ENCODE measurements around the gene CARS1. TPM values are rescaled to one million over a fixed set of nuclear protein-coding genes. Genes with fewer than 3 reads are reported as not detected.

Gene CARS1
- total and polyA plus RNA-seq, 10 of the 15 experiments (the other 5 are each of a cell fraction or from before 2014, with no cell fraction given): 7.8 to 60.6 (median 45.7) TPM

DNA sequence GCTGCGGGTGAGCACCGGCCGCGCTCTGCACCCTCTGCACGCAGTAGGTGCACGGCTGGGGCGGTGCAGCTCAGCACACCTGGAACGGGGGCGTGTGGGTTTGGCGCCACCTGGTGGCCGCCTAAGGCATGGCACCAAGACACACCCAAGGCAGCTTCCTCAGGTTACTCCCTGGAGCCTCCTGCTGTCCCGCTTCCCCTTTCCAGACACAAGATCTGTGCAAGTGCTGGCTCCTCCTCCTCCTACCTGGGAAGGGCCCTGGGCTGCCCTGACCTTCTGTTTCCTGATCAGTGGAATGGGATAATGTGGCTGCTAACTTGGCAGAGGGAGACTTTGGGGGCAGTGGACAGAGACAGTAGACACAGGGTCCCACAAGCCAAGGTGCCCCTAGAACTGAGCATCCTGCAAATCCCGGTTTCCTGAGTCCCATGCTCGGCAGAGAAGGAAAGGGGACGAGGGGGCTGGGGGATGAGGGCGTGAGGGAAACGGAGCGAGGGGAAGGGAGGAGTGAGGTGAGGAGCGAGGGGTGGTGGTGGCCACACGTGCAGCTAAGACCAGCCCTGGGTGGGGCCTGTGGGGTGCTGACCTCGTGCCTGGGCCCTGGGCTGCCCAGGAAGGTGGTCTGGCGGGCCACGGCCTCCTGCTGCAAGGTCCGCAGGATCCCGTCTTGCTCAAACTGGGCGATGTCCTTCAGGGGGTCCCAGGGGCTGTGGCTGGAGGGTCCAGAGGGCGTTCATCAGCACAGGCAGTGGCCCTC, 34.8 kb upstream of the CARS1 start (continued):
- TF ChIP-seq ZNF592 (IDR thresholded peaks at IDR 0.05) (peak; percentile 55; the same call in 1 of the 2 replicates), POLR2AphosphoS5 (IDR thresholded peaks at IDR 0.05; ENCODE audit: low read length) (no peak), ASH2L (IDR thresholded peaks at IDR 0.05; ENCODE audit: borderline replicate concordance, low read depth) (no peak), ZNF207 (IDR thresholded peaks at IDR 0.05; ENCODE audit: borderline replicate concordance) (peak; percentile 75; the same call in 1 of the 2 replicates), ESRRA (IDR thresholded peaks at IDR 0.05; ENCODE audit: low read length) (0 out of 2 replicates have a peak, but pooled peaks have one; percentile 44), HCFC1 (IDR thresholded peaks at IDR 0.05; ENCODE audit: low read length) (0 out of 2 replicates have a peak, but pooled peaks have one; percentile 35), TBL1XR1 (IDR thresholded peaks at IDR 0.05; ENCODE audit: low read depth, low read length) (0 out of 2 replicates have a peak, but pooled peaks have one; percentile 17), SMARCA5 (IDR thresholded peaks at IDR 0.05) (peak; percentile 81), NR2C2 (IDR thresholded peaks at IDR 0.05; ENCODE audit: borderline replicate concordance, control insufficient read depth, insufficient read length, low read depth) (no peak), STAT1 (conservative IDR thresholded peaks at IDR 0.05) (0 out of 2 replicates have a peak, but pooled peaks have one; percentile 44), WRNIP1 (IDR thresholded peaks at IDR 0.05; ENCODE audit: borderline replicate concordance, low read depth, low read length) (0 out of 2 replicates have a peak, but pooled peaks have one; percentile 91), SMC3 (IDR thresholded peaks at IDR 0.05; ENCODE audit: borderline replicate concordance, low read length) (peak; percentile 99), CHD2 (IDR thresholded peaks at IDR 0.05; ENCODE audit: borderline replicate concordance, low read depth, low read length) (0 out of 2 replicates have a peak, but pooled peaks have one; percentile 30), TCF12 (IDR thresholded peaks at IDR 0.05; ENCODE audit: low read depth, low read length) (peak; percentile 70; the same call in 1 of the 2 replicates), NRF1 (conservative IDR thresholded peaks at IDR 0.05; ENCODE audit: low read depth, low read length) (no peak), IKZF1 (conservative IDR thresholded peaks at IDR 0.05) (peak; percentile 50; the same call in 1 of the 2 replicates), LARP7 (IDR thresholded peaks at IDR 0.05) (peak; percentile 62; the same call in 1 of the 2 replicates), TCF3 (IDR thresholded peaks at IDR 0.05; ENCODE audit: borderline replicate concordance, insufficient read depth, low read depth, low read length) (peak; percentile 78; the same call in 1 of the 2 replicates), EGR1 (IDR thresholded peaks at IDR 0.05; ENCODE audit: borderline replicate concordance in 1 of 2, low read depth in 2 of 2, low read length in 2 of 2) (peak in 1 of 2 experiments; percentile 55; a peak in 1 of 3 replicates), BHLHE40 (IDR thresholded peaks at IDR 0.05; ENCODE audit: borderline replicate concordance in 1 of 2, low read depth in 2 of 2, low read length in 1 of 2) (peak; percentile 28 to 47; a peak in 2 of 4 replicates), EP300 (IDR thresholded peaks at IDR 0.05; ENCODE audit: borderline replicate concordance in 1 of 2, control insufficient read depth in 1 of 2, low read depth in 2 of 2, low read length in 2 of 2) (no peak), RB1 (IDR thresholded peaks at IDR 0.05; ENCODE audit: borderline replicate concordance) (0 out of 2 replicates have a peak, but pooled peaks have one; percentile 53)
- TF ChIP-seq, protein P1, sequence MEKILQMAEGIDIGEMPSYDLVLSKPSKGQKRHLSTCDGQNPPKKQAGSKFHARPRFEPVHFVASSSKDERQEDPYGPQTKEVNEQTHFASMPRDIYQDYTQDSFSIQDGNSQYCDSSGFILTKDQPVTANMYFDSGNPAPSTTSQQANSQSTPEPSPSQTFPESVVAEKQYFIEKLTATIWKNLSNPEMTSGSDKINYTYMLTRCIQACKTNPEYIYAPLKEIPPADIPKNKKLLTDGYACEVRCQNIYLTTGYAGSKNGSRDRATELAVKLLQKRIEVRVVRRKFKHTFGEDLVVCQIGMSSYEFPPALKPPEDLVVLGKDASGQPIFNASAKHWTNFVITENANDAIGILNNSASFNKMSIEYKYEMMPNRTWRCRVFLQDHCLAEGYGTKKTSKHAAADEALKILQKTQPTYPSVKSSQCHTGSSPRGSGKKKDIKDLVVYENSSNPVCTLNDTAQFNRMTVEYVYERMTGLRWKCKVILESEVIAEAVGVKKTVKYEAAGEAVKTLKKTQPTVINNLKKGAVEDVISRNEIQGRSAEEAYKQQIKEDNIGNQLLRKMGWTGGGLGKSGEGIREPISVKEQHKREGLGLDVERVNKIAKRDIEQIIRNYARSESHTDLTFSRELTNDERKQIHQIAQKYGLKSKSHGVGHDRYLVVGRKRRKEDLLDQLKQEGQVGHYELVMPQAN (conservative IDR thresholded peaks at IDR 0.05): no peak

All from GM12878 (cell line).